Endothelial cell of umbilical vein (primary cell): ENCODE data around the gene PLXNB2. TPM values are rescaled to one million over a fixed set of nuclear protein-coding genes. Genes with fewer than 3 reads are reported as not detected.

ENCODE experiments used
- BruUV-seq: library from RNA; stranded (reverse); fragments of 400-500 nt; replicated peaks from 2 replicates; lab custom pipeline; 2021; lab: Mats Ljungman, UMichigan
- CTCF ChIA-PET: fragments of 300-600, 350-600 bp; sonication (Branson Sonifier 250); formaldehyde crosslinking; loops from one replicate; lab custom pipeline; 2021; ENCODE audit warnings: antibody characterized with exemption, inconsistent platforms; lab: Charles Lee
- POLR2A ChIA-PET: fragments of 300-600, 350-600 bp; sonication (Branson Sonifier 250); formaldehyde crosslinking; loops from one replicate; lab custom pipeline; 2021; ENCODE audit warnings: antibody characterized with exemption, inconsistent platforms; lab: Charles Lee
- DNase-seq: peaks from one replicate; pipeline ENCODE4 v3.0.0-alpha.2; 2011; ENCODE audit warnings: low read depth, low spot score
- FAIRE-seq: peaks from 2 replicates; lab custom pipeline; 2011; peaks lifted over from hg19 to GRCh38; lab: Jason Lieb, UNC
- H2AFZ ChIP-seq: 2 replicates; pipeline ENCODE4 v1.6.0; 2012; ENCODE audit warnings: low read depth, low read length, control low read depth, inconsistent platforms
- H3K27ac ChIP-seq: 2 replicates; pipeline ENCODE4 v1.5.1; 2011; ENCODE audit warnings: low read depth, mild to moderate bottlenecking, control low read depth, low read length, moderate library complexity; ENCODE audit not compliant: insufficient read depth
- H3K27me3 ChIP-seq, 2 experiments: 2 replicates each; pipeline versions ENCODE4 v1.6.0 to v1.6.1; 2011; ENCODE audit warnings: low read length in 2 of 2, mixed read lengths in 1 of 2; ENCODE audit not compliant: control insufficient read depth in 2 of 2, insufficient read depth in 2 of 2
- H3K36me3 ChIP-seq, 2 experiments: 2 replicates in 1 of 2; 3 replicates in 1 of 2; pipeline ENCODE4 v1.5.1; 2011; ENCODE audit warnings: low read length in 2 of 2, mild to moderate bottlenecking in 1 of 2, moderate library complexity in 1 of 2; ENCODE audit not compliant: control insufficient read depth in 2 of 2, insufficient read depth in 2 of 2; ENCODE audit errors: extremely low read depth in 1 of 2
- H3K4me1 ChIP-seq: 3 replicates; pipeline ENCODE4 v1.5.1; 2011; ENCODE audit warnings: mild to moderate bottlenecking, low read length; ENCODE audit not compliant: control insufficient read depth, insufficient read depth; ENCODE audit errors: extremely low read depth
- H3K4me2 ChIP-seq: 2 replicates; pipeline ENCODE4 v1.6.1; 2011; ENCODE audit warnings: low read length, control low read depth, mixed read lengths; ENCODE audit not compliant: insufficient read depth
- H3K4me3 ChIP-seq, 3 experiments: fragments of 200-600 bp in 1 of 3; sonication (generic), shearing (Covaris generic) in 1 of 3; replicated peaks in 1 of 3; 2 replicates each; pipeline ENCODE4 v1.5.1; 2011 to 2016; ENCODE audit warnings: control low read depth in 3 of 3, low read length in 3 of 3, mild to moderate bottlenecking in 2 of 3, inconsistent platforms in 1 of 3, low read depth in 1 of 3, moderate library complexity in 1 of 3; ENCODE audit not compliant: insufficient read depth in 1 of 3
- H3K79me2 ChIP-seq: 2 replicates; pipeline ENCODE4 v1.6.0; 2012; ENCODE audit warnings: low read length, inconsistent platforms; ENCODE audit not compliant: control insufficient read depth, insufficient read depth
- H3K9ac ChIP-seq: replicated peaks from 2 replicates; pipeline ENCODE3; 2011; ENCODE audit warnings: low read length, control low read depth; ENCODE audit not compliant: insufficient read depth; ENCODE audit errors: extremely low read depth
- H3K9me1 ChIP-seq: replicated peaks from 3 replicates; pipeline ENCODE4 v1.6.0; 2011; ENCODE audit warnings: mild to moderate bottlenecking, low read length; ENCODE audit not compliant: control insufficient read depth, insufficient read depth; ENCODE audit errors: extremely low read depth
- H3K9me3 ChIP-seq: replicated peaks from 2 replicates; pipeline ENCODE4 v1.5.1; 2012; ENCODE audit warnings: low read length, inconsistent platforms; ENCODE audit not compliant: control insufficient read depth, insufficient read depth
- H4K20me1 ChIP-seq: replicated peaks from 2 replicates; pipeline ENCODE3; 2011; ENCODE audit warnings: mild to moderate bottlenecking, low read length; ENCODE audit not compliant: control insufficient read depth, insufficient read depth; ENCODE audit errors: extremely low read depth
- CTCF ChIP-seq, 2 donors: IDR thresholded peaks; 1 replicate in 1 of 2; 2 replicates in 1 of 2; pipeline ENCODE4 v1.5.1; 2011; ENCODE audit warnings: low read length in 2 of 2, mild to moderate bottlenecking in 2 of 2, moderate library complexity in 2 of 2, control low read depth in 1 of 2, inconsistent platforms in 1 of 2, low read depth in 1 of 2; ENCODE audit not compliant: insufficient read depth in 1 of 2; ENCODE audit errors: extremely low read depth in 1 of 2
- EZH2 ChIP-seq: IDR thresholded peaks from 2 replicates; pipeline ENCODE4 v1.6.1; 2012; ENCODE audit warnings: borderline replicate concordance, low read depth, mild to moderate bottlenecking, moderate library complexity, low read length, inconsistent platforms; ENCODE audit not compliant: severe bottlenecking
- FOS ChIP-seq: IDR thresholded peaks from 2 replicates; pipeline ENCODE4 v1.6.1; 2011; ENCODE audit warnings: mild to moderate bottlenecking, low read length, moderate library complexity, borderline replicate concordance; ENCODE audit not compliant: insufficient read depth
- GATA2 ChIP-seq: IDR thresholded peaks from 2 replicates; pipeline ENCODE4 v1.7.0; 2011; ENCODE audit warnings: low read depth, mild to moderate bottlenecking, moderate library complexity, mixed read lengths, low read length; ENCODE audit not compliant: insufficient read length, insufficient read depth
- JUN ChIP-seq: IDR thresholded peaks from 2 replicates; pipeline ENCODE4 v1.6.1; 2011; ENCODE audit warnings: borderline replicate concordance, low read depth; ENCODE audit not compliant: insufficient read length, insufficient read depth
- MAX ChIP-seq: IDR thresholded peaks from 2 replicates; pipeline ENCODE4 v1.6.1; 2011; ENCODE audit not compliant: insufficient read depth, insufficient read length
- MYC ChIP-seq: IDR thresholded peaks from one replicate; pipeline ENCODE4 v1.6.1; 2011; ENCODE audit warnings: mild to moderate bottlenecking, low read depth, low read length
- POLR2A ChIP-seq: IDR thresholded peaks from 2 replicates; pipeline ENCODE4 v1.6.1; 2012; ENCODE audit warnings: low read depth, mild to moderate bottlenecking, control low read depth, low read length
- POLR2AphosphoS5 ChIP-seq: IDR thresholded peaks from 2 replicates; pipeline ENCODE4 v1.6.1; 2012; ENCODE audit warnings: low read depth, mild to moderate bottlenecking, control low read depth, low read length, moderate library complexity; ENCODE audit not compliant: insufficient read depth
- dilution Hi-C: fragments of 300-500 bp; cut with MboI; formaldehyde crosslinking; loops from one replicate; pipeline ENCODE4 v1.15.0; 2019; ENCODE audit warnings: low sequenced_read_pairs; ENCODE audit not compliant: extremely low pct_ligation_motif_present
- intact Hi-C: fragments of 100-400 bp; cut with micrococcal nuclease; formaldehyde crosslinking; loops from one replicate; pipeline ENCODE4 v1.10.0; 2022
- polyA plus RNA-seq, 4 experiments: library from polyadenylated mRNA; depleted of rRNA in 3 of 4; stranded (reverse) in 3 of 4; unstranded in 1 of 4; fragments of >200 nt; gene quantifications; 2 replicates each; pipeline versions ENCODE4 v1.2.1 to v1.2.3, GENCODE V29; 2011 to 2012; ENCODE audit warnings: missing spikeins in 1 of 4
- total RNA-seq: library from RNA; stranded (reverse); gene quantifications from 2 replicates; pipeline ENCODE4 v1.2.3, GENCODE V29; 2021

PLXNB2 gene
- total and polyA plus RNA-seq, 2 donors (not counting 3 experiments of a cell fraction or from before 2014, with no cell fraction given): 82.3 to 139 TPM

- CTCF ChIA-PET: no interaction called here
- intact Hi-C loops (no loop called here), dilution Hi-C loops (no loop called here)
- no peak overlapping the region for H3K4me2 ChIP-seq
- H3K9me1 ChIP-seq: no peaks in the 10 kb centered on the region
- H3K79me2 ChIP-seq: peaks cover 31% of the 10 kb centered on the region
- BruUV-seq: no TSS peak
- no peak for DNase-seq
- TF ChIP-seq MYC: no peak
- no peak for TF ChIP-seq JUN
- no peak for TF ChIP-seq GATA2
- no peak for TF ChIP-seq CTCF (IDR thresholded peaks at IDR 0.05; ENCODE audit: extremely low read depth in 1 of 2, insufficient read depth in 1 of 2, low read depth in 1 of 2, low read length in 2 of 2)
- TF ChIP-seq POLR2A: no peak
- no peak for TF ChIP-seq MAX
- no peak for TF ChIP-seq POLR2AphosphoS5
- TF ChIP-seq FOS: no peak
- no peak for TF ChIP-seq EZH2
- H3K4me1 ChIP-seq: peaks cover 2% of the 10 kb centered on the region
- H3K9me3 ChIP-seq: no peaks in the 10 kb centered on the region
- POLR2A ChIA-PET: no interaction called here
- no peak overlapping the region for H3K4me3 ChIP-seq
- no peaks in the 10 kb centered on the region for H3K27me3 ChIP-seq
- no peak overlapping the region for H3K27ac ChIP-seq
- H3K36me3 ChIP-seq: peaks cover 25 to 79% of the 10 kb centered on the region in 2 experiments
- no peak overlapping the region for H3K9ac ChIP-seq
- no peak for FAIRE-seq
- H2AFZ ChIP-seq: no peak overlapping the region
- no peaks in the 10 kb centered on the region for H4K20me1 ChIP-seq
Observed at GRCh38 chr22:50286701-50287318, 20.6 kb downstream of the PLXNB2 start.
